Testis (tissue), 2 donors: ENCODE data around the gene DDX18.

Experiments used
- CTCF ChIP-seq, 3 experiments: fragments of 450-650 bp in 2 of 3; fragments of 200-600 bp in 1 of 3; sonication (generic) in 1 of 3; IDR thresholded peaks; one replicate each; pipeline ENCODE4 v1.5.1; 2016 to 2019; ENCODE audit warnings: antibody characterized with exemption in 3 of 3, mild to moderate bottlenecking in 2 of 3, moderate library complexity in 1 of 3
- POLR2A ChIP-seq: fragments of 450-650 bp; IDR thresholded peaks from one replicate; pipeline ENCODE4 v1.6.1; 2017; ENCODE audit warnings: antibody characterized with exemption, mild to moderate bottlenecking, moderate library complexity

- no peak for TF ChIP-seq CTCF (IDR thresholded peaks at IDR 0.05)
- no peak for TF ChIP-seq POLR2A
Measured at GRCh38 chr2:117770730-117771129, 43.8 kb upstream of the DDX18 start.
